NT2/D1 (cell line): ENCODE data around the gene PPIL3.

Experiments used
- DNase-seq: peaks from one replicate; pipeline ENCODE4 v3.0.0-alpha.2; 2011; ENCODE audit warnings: low read depth, low spot score
- H3K27me3 ChIP-seq: 2 replicates; pipeline ENCODE4 v1.6.0; 2011; ENCODE audit warnings: mild to moderate bottlenecking; ENCODE audit not compliant: insufficient read length, insufficient read depth
- H3K36me3 ChIP-seq: 2 replicates; pipeline ENCODE4 v1.6.1; 2011; ENCODE audit warnings: mild to moderate bottlenecking, low read length, mixed read lengths; ENCODE audit not compliant: insufficient read depth, insufficient read length
- H3K4me1 ChIP-seq: 2 replicates; pipeline ENCODE4 v1.5.1; 2011; ENCODE audit not compliant: insufficient read depth, insufficient read length
- H3K4me3 ChIP-seq: 2 replicates; pipeline ENCODE4 v1.5.1; 2011; ENCODE audit warnings: low read depth; ENCODE audit not compliant: insufficient read length
- H3K9ac ChIP-seq: 2 replicates; pipeline ENCODE4 v1.6.0; 2011; ENCODE audit warnings: low read depth; ENCODE audit not compliant: insufficient read length
- H3K9me3 ChIP-seq: 2 replicates; pipeline ENCODE4 v1.5.1; 2011; ENCODE audit warnings: mild to moderate bottlenecking, low read length; ENCODE audit not compliant: insufficient read depth
- SUZ12 ChIP-seq: IDR thresholded peaks from 2 replicates; pipeline ENCODE4 v1.6.1; 2011; ENCODE audit not compliant: insufficient read length, insufficient read depth; ENCODE audit errors: extremely low read depth
- YY1 ChIP-seq: IDR thresholded peaks from 2 replicates; pipeline ENCODE4 v1.6.1; 2011; ENCODE audit not compliant: insufficient read length, insufficient read depth
- ZNF274 ChIP-seq: IDR thresholded peaks from 2 replicates; pipeline ENCODE4 v1.6.1; 2011; ENCODE audit warnings: mild to moderate bottlenecking, low read depth, low read length

Gene PPIL3

DNA sequence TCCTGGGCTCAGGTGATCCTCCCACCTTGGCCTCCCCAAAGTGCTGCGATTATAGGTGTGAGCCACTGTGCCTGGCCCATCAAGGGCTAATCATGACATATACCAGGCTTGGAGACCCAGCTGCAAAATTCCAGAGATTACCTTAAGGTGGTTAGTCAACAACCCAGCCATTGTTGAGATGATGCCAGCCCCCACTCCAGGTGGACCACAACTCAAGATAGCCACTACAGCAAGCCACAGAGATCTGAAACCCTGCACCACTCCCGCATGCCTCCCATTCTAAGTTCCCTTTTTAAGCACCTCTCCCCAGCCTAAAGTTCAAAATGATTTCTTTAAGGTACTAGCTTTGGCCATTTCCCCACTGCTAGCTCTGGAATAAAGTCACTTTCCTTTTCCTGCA lies 19.9 kb downstream of the PPIL3 start:
- H3K36me3 ChIP-seq, result peaks cover 29% of the 10 kb centered on the region
- no peaks in the 10 kb centered on the region for H3K27me3 ChIP-seq
- DNase-seq, result no peak
- no peak overlapping the region for H3K9ac ChIP-seq
- H3K4me3 ChIP-seq, result no peak overlapping the region
- H3K4me1 ChIP-seq, result no peaks in the 10 kb centered on the region
- TF ChIP-seq YY1 (no peak), ZNF274 (no peak), SUZ12 (no peak)
- no peaks in the 10 kb centered on the region for H3K9me3 ChIP-seq

- peak; percentile 74 for DNase-seq
- Histone ChIP-seq H3K36me3 (peaks cover 30% of the 10 kb centered on the region), H3K27me3 (no peaks in the 10 kb centered on the region), H3K4me1 (no peaks in the 10 kb centered on the region), H3K9ac (peak within 1 kb of the TSS; percentile 99), H3K9me3 (no peaks in the 10 kb centered on the region), H3K4me3 (peak within 1 kb of the TSS; percentile 97)
- no peak for TF ChIP-seq ZNF274
- no peak for TF ChIP-seq SUZ12
- peak; percentile 97 for TF ChIP-seq YY1
Observed at GRCh38 chr2:200864176-200865034, 24.5 kb downstream of the PPIL3 start, which contains the start of gene CLK1. CLK1 (minus strand) TSS chr2:200864658; CDS start chr2:200861862, 2,796 bp downstream.

DNA sequence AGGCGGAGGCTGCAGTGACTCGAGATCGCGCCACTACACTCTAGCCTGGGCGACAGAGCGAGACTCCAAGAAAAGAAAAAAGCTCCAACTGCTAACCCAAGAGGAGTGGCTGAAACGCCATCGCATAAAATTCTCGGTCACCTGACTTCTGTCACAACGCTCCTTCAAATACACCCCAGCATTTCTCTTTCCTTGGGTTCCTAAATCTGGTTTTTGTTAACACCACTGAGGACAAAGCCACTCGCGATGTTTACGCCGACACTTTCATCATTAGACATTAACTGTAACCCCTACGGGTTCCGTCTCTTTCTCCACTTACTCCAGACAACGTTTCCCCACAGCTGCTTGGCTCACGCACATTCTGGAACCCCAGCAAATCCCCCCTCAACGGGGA lies 25.1 kb downstream of the PPIL3 start:
- Histone ChIP-seq H3K36me3 (peaks cover 36% of the 10 kb centered on the region), H3K9ac (peak overlapping the region; percentile 99), H3K4me3 (peak overlapping the region; percentile 97), H3K9me3 (no peaks in the 10 kb centered on the region), H3K4me1 (no peaks in the 10 kb centered on the region), H3K27me3 (no peaks in the 10 kb centered on the region)
- no peak for DNase-seq
- TF ChIP-seq YY1 (no peak), SUZ12 (no peak), ZNF274 (no peak)

DNA sequence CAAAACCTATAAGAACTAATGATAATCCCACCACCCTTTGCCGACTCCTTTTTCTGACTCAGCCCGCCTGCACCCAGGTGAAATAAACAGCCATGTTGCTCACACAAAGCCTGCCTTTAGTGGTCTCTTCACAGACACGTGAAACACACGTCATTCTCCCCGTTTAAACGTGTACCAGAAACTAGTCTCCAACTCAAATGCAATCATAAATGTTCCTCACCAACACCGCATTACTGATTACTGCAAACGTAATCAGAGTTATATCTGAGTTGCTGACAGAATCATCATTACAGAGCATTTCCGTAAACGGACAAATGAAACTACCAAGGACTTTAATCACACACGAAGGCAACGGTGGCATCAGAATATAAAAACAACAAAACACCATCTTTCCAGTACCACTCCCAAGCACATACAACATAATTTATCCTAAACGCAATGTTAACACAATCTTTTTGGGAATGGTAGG lies 26.3 kb downstream of the PPIL3 start:
- H3K4me1 ChIP-seq, result no peaks in the 10 kb centered on the region
- no peak for DNase-seq

GRCh38 chr2:200861617-200862155 lies 27.2 kb downstream of the PPIL3 start:
- no peaks in the 10 kb centered on the region for H3K4me1 ChIP-seq
- H3K9ac ChIP-seq, result no peak overlapping the region
- H3K4me3 ChIP-seq, result no peak overlapping the region
- H3K36me3 ChIP-seq, result peaks cover 57% of the 10 kb centered on the region
- TF ChIP-seq ZNF274 (no peak), YY1 (no peak), SUZ12 (no peak)
- DNase-seq, result no peak
- H3K9me3 ChIP-seq, result no peaks in the 10 kb centered on the region
- H3K27me3 ChIP-seq, result no peaks in the 10 kb centered on the region

More for the DNA sequence above, 26.3 kb downstream of the PPIL3 start:
- TF ChIP-seq ZNF274 (no peak), YY1 (no peak), SUZ12 (no peak)
- H3K27me3 ChIP-seq, result no peaks in the 10 kb centered on the region
- peaks cover 48% of the 10 kb centered on the region for H3K36me3 ChIP-seq
- peak overlapping the region; percentile 97 for H3K4me3 ChIP-seq
- no peaks in the 10 kb centered on the region for H3K9me3 ChIP-seq
- H3K9ac ChIP-seq, result peak overlapping the region; percentile 99

DNA sequence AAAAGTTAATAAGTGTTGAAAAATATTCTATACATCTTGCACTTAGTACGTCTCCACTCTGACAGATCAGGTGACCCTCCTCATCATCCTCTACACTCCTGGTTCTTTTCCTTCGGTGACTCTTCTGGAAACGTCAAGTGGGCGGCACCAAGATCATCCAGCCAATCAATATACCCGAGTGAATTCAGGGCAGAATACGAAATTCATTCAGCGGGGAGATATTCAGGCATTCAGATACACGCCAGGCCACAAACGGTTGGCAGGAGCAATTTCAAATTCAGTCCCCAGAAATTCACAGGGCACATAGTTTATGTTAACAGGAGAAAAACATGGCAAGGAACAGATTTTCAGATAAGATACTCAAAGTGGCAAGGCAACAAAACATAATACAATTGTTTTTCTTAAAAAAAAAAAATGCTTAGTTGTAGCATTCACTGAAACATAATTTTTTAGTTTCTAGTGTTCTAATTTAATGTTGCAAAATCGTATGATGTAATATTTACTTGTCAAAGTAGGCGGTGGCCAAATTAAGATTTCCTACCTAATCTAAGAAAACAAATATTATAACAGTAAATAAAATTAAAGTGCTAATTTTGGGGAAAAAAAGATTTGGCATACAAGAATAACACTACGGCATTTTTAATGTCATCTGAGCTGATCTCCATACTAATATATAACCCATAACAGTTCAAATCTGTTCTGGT lies 28.6 kb downstream of the PPIL3 start:
- Histone ChIP-seq H3K9ac (no peak overlapping the region), H3K27me3 (no peaks in the 10 kb centered on the region), H3K36me3 (peaks cover 71% of the 10 kb centered on the region), H3K4me3 (no peak overlapping the region), H3K9me3 (no peaks in the 10 kb centered on the region), H3K4me1 (no peaks in the 10 kb centered on the region)
- no peak for DNase-seq
- no peak for TF ChIP-seq ZNF274
- TF ChIP-seq YY1, result no peak
- no peak for TF ChIP-seq SUZ12

DNA sequence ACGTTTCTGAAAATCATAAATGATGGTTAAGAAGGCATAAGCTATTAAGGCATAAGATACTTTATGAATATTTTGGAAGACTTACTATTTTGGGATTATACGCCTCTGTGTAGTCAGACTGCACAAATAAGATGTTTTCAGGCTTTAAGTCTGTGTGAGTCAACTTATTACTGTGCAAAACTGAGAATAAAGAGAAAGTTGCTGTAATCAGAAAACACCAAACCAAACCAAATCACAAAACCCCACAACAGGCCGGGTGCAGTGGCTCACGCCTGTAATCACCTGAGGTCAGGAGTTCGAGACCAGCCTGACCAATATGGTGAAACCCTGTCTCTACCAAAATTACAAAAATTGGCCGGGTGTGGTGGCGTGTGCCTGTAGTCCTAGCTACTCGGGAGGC lies 32.1 kb downstream of the PPIL3 start:
- H3K36me3 ChIP-seq, result peaks cover 99% of the 10 kb centered on the region
- H3K27me3 ChIP-seq, result no peaks in the 10 kb centered on the region
- no peak for TF ChIP-seq ZNF274
- TF ChIP-seq SUZ12, result no peak
- TF ChIP-seq YY1, result no peak
- H3K4me1 ChIP-seq, result no peaks in the 10 kb centered on the region
- H3K9me3 ChIP-seq, result no peaks in the 10 kb centered on the region
- DNase-seq, result no peak
- no peak overlapping the region for H3K9ac ChIP-seq
- no peak overlapping the region for H3K4me3 ChIP-seq
